HG02588 (cell line): ENCODE measurements around the gene OPN1MW2.
"Not testable (repeated sequence)": the region's sequence is repeated elsewhere in the genome, so short reads cannot be mapped to it uniquely, and the experiment has no call there.

Experiments
- ATAC-seq: cut with Tn5 transposase; IDR thresholded peaks from one replicate; pipeline ENCODE4 v1.9.1; 2021; ENCODE audit warnings: mild to moderate bottlenecking, moderate library complexity; ENCODE audit not compliant: unreplicated experiment

The OPN1MW2 gene

DNA sequence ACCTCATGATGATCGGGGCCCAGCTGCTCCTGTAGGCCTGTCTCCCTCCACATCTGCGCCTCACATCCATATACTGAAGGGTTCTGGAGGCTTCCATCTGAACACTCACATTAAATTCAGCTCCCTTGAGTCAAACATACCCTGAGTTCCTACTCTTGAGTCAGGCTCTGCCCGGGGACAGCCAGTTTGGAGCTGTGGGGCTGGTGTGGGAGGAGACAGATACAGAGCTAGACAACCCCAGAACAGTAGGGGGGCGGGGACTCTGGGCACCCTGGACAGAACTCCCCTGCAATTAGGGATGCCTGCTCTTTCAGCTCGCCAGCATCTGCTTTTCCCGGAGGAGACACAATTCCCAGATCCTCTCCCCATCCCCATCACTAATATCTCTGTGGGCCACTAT lies 43.5 kb downstream of the OPN1MW2 start:
- not testable (repeated sequence) for ATAC-seq

DNA sequence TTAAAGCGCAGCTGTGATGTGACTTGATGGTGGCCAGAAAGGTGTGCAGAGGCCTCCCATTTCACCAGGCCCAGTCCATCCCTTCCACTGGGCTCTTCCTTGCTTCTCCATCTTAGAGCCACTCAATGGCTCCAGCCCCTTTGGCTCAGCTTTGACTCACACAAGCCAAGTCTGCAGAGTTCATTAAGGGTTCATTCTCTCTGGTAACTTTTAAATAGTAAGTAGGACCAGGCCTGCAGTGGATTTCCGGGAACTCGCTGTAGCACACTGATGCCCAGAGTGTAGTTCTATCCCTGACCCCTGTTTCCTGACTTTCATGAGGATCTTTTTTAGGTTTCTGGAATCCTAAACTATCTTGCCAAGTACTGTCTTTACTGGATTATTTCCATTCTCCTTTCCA lies 49.7 kb downstream of the OPN1MW2 start:
- not testable (repeated sequence) for ATAC-seq
